Fibroblast of peridontal ligament (primary cell): ENCODE data around the gene NT5DC4.

Experiments used
- DNase-seq: peaks from one replicate; pipeline ENCODE4 v3.0.0-alpha.2; 2010; ENCODE audit errors: extremely low read depth

The NT5DC4 gene

DNA sequence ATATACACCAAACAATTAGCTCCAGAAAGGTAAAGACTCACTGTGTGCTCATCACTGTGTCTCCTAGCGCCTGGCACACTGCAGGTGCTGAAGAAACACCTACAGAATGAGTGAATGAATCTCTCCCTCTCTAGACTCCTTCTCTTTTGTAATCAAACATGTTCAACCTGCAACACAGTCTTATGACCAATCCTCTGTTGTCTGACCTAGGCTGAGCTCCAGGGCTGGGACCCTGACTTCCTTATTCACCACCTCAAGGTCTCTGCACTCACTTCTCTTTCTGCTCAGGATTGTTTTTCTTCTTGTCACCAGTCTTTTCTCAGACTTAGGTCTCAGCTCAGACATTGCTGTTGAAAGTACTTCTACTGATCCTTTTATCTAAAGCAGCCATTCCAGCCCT, 33.7 kb downstream of the NT5DC4 start:
- no peak for DNase-seq

DNA sequence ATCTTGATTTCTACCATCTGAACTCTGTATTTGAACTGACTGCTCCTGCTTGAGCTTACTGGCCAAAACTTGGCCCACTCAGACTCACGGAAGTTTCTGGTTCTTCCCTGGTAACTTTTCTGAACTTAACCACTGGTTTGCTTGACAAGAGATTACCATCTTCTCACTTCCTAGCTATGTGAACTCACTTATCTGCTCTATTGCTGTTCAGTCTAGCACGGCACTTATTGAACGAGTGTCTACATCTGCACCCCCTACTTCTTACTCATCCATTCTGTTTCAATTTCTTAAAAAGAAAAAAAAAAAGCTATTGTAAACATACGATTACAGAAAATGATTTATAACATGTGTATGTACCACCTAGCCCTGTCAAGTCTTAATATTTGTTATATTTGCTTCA, 34.6 kb downstream of the NT5DC4 start:
- DNase-seq: no peak

GRCh38 chr2:112756207-112756606, 35.4 kb downstream of the NT5DC4 start:
- no peak for DNase-seq

DNA sequence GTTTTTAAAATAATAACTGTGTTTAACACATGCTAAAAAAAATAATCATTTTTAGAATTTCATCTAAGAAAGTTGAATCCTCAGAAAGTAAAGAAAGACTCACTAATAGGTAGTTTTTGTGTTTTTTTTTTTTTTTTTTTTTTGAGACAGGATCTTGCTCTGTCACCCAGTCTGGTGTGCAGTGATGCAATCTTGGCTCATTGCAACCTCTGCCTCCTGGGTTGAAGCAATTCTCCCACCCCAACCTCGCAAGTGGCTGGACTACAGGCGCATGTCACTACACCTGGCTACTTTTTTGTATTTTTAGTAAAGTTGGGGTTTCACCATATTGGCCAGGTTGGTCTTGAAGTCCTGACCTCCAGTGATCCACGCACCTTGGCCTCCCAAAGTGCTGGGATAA, 36.4 kb downstream of the NT5DC4 start:
- DNase-seq: peak; percentile 41

GRCh38 chr2:112758711-112759110, 37.9 kb downstream of the NT5DC4 start:
- DNase-seq: peak; percentile 42

DNA sequence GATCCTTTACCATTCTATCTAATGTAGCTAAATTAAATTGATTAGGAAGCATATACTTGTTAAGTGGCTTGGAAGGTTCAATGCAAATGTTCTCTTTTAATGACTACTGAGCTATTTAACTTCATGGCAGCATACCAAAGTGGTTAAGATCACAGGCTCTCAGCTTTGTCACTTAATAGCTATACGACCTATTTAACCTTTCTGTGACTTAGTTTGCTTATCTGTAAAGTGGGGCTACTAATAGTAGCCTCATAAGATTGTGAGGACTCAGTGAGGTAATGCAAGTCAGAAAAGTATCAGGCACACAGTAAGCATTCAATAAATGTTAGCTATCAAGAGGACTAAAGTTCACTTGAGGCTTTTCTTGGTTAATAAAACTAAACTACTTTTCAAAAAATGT, 39.3 kb downstream of the NT5DC4 start:
- DNase-seq: no peak

- no peak for DNase-seq
Measured at GRCh38 chr2:112762276-112762675, 41.5 kb downstream of the NT5DC4 start.

GRCh38 chr2:112764071-112765044, 43.5 kb downstream of the NT5DC4 start, which contains the start of gene CKAP2L:
Gene CKAP2L (minus strand): TSS chr2:112764609. CDS start chr2:112764598, 11 bp downstream.
- DNase-seq: peak; percentile 96

GRCh38 chr2:112765251-112765650, 44.4 kb downstream of the NT5DC4 start:
- DNase-seq: no peak

DNA sequence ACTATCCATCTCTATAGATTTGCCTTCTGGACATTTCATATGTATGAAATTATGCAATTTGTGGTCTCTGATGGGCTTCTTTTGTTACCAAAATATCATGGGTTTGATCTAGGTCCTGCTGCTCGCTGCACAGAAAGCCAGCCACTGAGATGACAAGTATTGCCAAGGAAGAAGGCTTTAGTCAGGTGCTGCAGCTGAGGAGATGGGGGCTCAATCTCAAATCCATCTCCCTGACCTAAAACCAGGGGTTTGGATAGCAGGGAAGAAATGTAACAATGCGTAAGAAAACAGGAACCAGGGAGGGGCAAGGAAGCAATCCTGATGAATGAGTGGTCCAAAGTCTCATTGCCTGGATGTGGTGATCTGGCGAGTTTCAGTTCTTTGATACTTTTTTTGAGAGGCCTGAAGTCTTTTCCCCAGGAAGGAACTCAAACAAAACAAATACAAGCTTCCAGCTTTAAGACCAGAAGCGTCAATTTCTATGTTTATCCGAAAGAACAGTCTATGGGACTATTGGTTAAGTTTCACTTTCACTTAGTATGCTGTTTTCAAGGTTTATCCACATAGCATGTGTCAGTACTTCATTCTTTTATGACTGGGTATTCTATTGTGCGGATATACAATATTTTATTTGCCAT, 47.0 kb downstream of the NT5DC4 start:
- DNase-seq: peak; percentile 44

GRCh38 chr2:112768432-112768831, 47.6 kb downstream of the NT5DC4 start:
- DNase-seq: peak; percentile 43

- no peak for DNase-seq
Measured at GRCh38 chr2:112772322-112772721, 51.5 kb downstream of the NT5DC4 start.

DNA sequence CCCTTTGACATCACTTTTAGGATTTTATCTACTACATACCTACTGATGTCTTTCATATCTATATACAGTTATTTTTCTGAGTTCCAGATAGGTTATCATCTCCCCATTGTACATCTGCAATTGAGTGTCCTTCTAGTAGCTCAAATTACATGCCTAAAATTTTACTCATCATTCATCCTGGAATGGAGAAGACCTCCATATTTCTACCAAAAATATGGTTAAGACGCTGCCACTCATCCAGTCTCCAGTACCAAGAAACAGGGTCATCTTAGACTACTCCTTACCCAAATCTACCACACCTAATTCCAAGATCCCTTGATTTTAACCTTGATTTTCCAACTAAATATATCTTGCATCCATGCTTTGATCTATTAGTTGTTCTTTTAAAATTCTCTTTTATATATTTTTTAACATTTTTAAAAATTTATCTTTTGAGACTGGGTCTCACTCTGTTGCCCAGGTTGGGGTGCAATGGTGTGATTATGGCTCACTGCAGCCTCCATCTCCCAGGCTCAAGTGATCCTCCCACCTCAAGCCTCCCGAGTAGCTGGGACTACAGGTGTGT, 52.2 kb downstream of the NT5DC4 start:
- DNase-seq: no peak

DNA sequence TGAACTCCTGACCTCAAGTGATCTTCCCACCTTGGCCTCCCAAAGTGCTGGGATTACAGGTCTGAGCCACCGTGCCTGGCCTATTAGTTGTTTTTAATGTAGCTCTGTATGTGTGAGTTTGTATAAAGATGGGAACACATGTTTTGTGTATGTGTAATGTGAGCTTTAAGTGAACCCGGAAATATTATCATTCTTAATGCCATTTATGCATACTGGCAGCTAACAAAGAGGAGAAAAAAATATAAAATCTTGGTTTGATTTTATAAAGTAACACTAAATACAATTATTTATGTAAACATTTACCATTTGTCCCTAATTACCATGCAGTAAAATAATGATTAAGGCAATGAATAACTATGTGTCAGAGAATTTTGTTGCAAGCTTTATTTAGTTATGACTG, 52.7 kb downstream of the NT5DC4 start:
- no peak for DNase-seq

- no peak for DNase-seq
Measured at GRCh38 chr2:112774536-112775285, 53.9 kb downstream of the NT5DC4 start.

GRCh38 chr2:112776113-112776512, 55.3 kb downstream of the NT5DC4 start:
- no peak for DNase-seq

DNA sequence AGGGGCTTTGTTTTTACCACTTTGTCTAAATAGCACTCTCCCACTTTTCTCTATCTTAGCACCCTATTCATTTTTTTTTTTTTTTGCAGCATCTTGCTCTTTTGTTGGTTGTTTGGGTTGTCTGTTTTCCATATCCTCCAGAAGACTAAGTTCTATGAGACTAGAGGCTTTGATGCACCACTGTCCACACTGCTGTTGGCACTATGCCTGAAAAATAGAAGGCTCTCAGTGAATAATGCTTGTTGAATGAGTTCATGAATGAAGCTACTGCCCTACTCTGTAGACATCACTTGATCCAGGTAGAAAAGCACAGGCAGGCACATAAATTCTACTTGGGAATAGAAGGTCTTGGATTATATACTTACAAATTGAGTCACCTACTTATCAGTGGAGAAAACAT, 56.2 kb downstream of the NT5DC4 start:
- DNase-seq: no peak

DNA sequence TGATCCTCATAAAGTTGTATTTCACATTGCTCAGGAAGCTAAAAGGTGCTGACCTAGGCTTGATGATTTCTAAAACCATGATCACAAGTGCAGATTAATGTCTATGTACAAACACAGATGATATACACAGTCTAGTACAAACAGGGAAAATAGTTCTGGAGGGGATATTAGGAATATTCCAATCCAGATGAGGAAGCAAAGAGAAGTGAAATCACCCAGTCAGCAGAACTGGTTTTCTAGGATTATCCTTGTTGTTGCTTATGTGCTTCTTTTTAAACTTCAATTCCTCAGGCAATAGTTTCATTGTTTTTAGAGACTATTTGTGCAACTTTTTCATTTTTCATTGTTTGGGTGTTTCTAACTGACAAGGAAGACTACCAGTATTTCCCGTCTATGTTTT, 58.8 kb downstream of the NT5DC4 start:
- DNase-seq: no peak

GRCh38 chr2:112782234-112782799, 61.5 kb downstream of the NT5DC4 start:
- no peak for DNase-seq

GRCh38 chr2:112783187-112783714, 62.4 kb downstream of the NT5DC4 start:
- DNase-seq: no peak
